GM21786 (cell line): ENCODE measurements around the gene ALKBH3.

ENCODE experiments used
- ATAC-seq: cut with Tn5 transposase; IDR thresholded peaks from one replicate; pipeline ENCODE4 v1.9.1; 2021; ENCODE audit not compliant: unreplicated experiment

ALKBH3 gene

GRCh38 chr11:43959321-43959995, 78.8 kb downstream of the ALKBH3 start:
- ATAC-seq: no peak

- ATAC-seq: no peak
These were observed 82.0 kb downstream of the ALKBH3 start for GRCh38 chr11:43962383-43963278.

- no peak for ATAC-seq
These were observed 82.6 kb downstream of the ALKBH3 start for GRCh38 chr11:43963279-43963620.

- no peak for ATAC-seq
These were observed 87.0 kb downstream of the ALKBH3 start for GRCh38 chr11:43967661-43968060.

- no peak for ATAC-seq
These were observed 88.1 kb downstream of the ALKBH3 start for GRCh38 chr11:43968719-43969118.

GRCh38 chr11:43969543-43969942, 88.9 kb downstream of the ALKBH3 start:
- ATAC-seq: no peak
